BLaER1 treated with 17β-estradiol and CSF1 and Interleukin-3, amounts not matched to agents 10 nM and 100 nM (cell line): ENCODE measurements around the gene TNK2.

Source experiments
- H3K27ac ChIP-seq, 11 experiments: shearing (Covaris generic); formaldehyde crosslinking; 2 replicates each; pipeline ENCODE4 v1.8.1; 2022
- H3K27me3 ChIP-seq, 11 experiments: shearing (Covaris generic); formaldehyde crosslinking; 2 replicates each; pipeline ENCODE4 v1.8.1; 2022
- H3K36me3 ChIP-seq, 11 experiments: shearing (Covaris generic); formaldehyde crosslinking; 2 replicates each; pipeline ENCODE4 v1.8.1; 2022
- H3K4me1 ChIP-seq, 10 experiments: shearing (Covaris generic); formaldehyde crosslinking; 2 replicates each; pipeline ENCODE4 v1.8.1; 2022
- H3K4me2 ChIP-seq, 11 experiments: shearing (Covaris generic); formaldehyde crosslinking; 2 replicates each; pipeline ENCODE4 v1.8.1; 2022
- H3K4me3 ChIP-seq, 10 experiments: shearing (Covaris generic); formaldehyde crosslinking; 2 replicates each; pipeline ENCODE4 v1.8.1; 2022
- H3K9ac ChIP-seq, 11 experiments: shearing (Covaris generic); formaldehyde crosslinking; 2 replicates each; pipeline ENCODE4 v1.8.1; 2022
- H3K9me3 ChIP-seq, 11 experiments: shearing (Covaris generic); formaldehyde crosslinking; replicated peaks in 1 of 11; 2 replicates each; pipeline ENCODE4 v1.8.1; 2022
- H4K20me1 ChIP-seq, 11 experiments: shearing (Covaris generic); formaldehyde crosslinking; 2 replicates each; pipeline ENCODE4 v1.8.1; 2022
- Cebpa-rat ChIP-seq, 11 experiments: shearing (Covaris generic); IDR thresholded peaks; 2 replicates each; pipeline ENCODE4 v1.8.1; 2022

The TNK2 gene

DNA sequence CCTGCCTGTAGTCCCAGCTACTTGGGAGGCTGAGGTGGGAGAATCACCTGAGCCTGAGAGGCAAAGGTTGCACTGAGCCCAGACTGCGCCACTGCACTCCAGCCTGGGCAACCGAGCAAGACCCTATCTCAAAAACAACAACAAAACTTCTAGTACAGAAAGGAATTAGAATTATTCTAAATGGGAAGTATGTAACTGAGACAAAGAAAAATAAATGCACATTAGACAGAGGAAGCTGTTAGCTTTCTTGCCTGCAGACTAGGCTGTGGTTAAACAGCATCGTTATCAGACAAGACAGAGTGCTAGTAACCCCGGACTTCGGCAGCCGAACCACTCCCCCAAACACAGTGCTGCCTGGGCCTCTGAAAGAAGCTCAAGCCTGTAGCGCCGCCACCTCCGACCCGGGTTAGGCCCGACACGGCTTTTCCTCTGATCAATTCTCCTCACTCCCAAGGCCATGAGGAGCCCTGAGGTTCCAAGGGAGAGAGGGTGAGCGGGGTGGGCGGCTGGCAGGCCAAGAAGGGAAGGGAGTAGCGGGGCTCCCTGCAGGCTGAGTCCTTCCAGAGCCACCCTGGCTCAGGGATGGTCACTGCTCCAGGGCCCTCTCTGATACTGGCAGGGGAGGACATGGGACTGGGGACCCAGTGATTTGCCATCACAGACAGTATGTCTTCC is 51.8 kb downstream of the TNK2 start:
- H3K27ac ChIP-seq, result no peak overlapping the region
- H3K9ac ChIP-seq, result peak overlapping the region in 3 of 11 experiments; percentile 13 to 30 (median 17); a peak in 2 of 22 replicates
- H3K27me3 ChIP-seq, result peaks cover 0 to 9% (median 0%) of the 10 kb centered on the region in 11 experiments; a peak in 3 of 22 replicates
- no peak for TF ChIP-seq Cebpa-rat (IDR thresholded peaks at IDR 0.05)
- H3K4me2 ChIP-seq, result peak overlapping the region in 2 of 11 experiments; percentile 7 to 18; a peak in 2 of 22 replicates
- peaks cover 4 to 69% (median 47%) of the 10 kb centered on the region in 10 experiments; a peak in 18 of 20 replicates for H3K4me1 ChIP-seq
- H3K36me3 ChIP-seq, result no peaks in the 10 kb centered on the region
- H3K4me3 ChIP-seq, result no peak overlapping the region
- H3K9me3 ChIP-seq, result peaks cover 0 to 14% (median 8%) of the 10 kb centered on the region in 11 experiments; a peak in 8 of 22 replicates
- H4K20me1 ChIP-seq, result no peaks in the 10 kb centered on the region; a peak in 1 of 22 replicates

DNA sequence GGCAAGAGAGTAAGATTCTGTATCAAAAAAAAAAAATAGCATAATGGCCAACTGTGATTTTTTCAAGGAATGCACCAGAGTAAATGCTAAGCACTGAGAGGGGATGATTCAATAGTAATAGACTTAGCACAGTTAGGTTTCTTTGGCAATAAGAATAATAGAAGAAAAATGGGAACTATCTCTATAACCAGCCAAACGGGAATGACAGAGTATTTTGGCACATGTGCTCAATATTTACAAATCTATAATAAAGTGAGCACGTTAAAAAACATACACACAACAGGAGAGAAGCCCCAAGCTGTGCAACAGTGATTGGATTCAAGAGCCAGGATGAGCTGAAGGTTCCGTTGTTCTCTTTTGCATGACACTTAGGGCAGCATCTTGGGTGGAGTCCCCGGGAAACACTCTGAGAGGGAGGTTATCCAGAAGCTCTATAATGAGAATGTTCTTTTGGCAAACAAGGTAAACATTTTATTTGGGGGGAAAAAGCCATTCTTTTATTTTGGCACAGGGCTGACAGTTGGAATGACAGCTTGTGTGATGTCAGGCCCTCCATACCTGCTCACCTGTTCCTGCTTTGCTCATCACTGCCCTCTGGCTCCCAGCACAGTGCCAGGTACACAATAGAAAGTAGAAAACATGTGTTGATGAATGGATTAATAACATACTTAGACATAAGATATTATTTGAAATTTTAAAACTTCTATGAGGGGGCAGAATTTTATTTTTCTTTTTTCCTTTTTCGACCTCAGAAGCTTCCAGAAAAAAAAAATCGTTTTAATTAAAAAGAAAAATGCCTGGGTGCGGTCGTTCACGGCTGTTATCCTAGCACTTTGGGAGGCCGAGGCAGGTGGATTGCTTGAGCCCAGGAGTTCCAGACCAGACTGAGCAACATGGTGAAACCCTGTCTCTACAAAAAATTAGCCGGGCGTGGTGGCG is 52.6 kb downstream of the TNK2 start:
- Histone ChIP-seq H4K20me1 (no peaks in the 10 kb centered on the region; a peak in 1 of 22 replicates), H3K4me3 (no peak overlapping the region), H3K4me1 (peaks cover 4 to 70% (median 52%) of the 10 kb centered on the region in 10 experiments; a peak in 18 of 20 replicates), H3K27ac (no peak overlapping the region), H3K36me3 (no peaks in the 10 kb centered on the region), H3K9ac (no peak overlapping the region), H3K27me3 (peaks cover 0 to 13% (median 0%) of the 10 kb centered on the region in 11 experiments; a peak in 3 of 22 replicates), H3K4me2 (no peak overlapping the region), H3K9me3 (peaks cover 0 to 14% (median 8%) of the 10 kb centered on the region in 11 experiments; a peak in 8 of 22 replicates)
- TF ChIP-seq Cebpa-rat (IDR thresholded peaks at IDR 0.05), result no peak

DNA sequence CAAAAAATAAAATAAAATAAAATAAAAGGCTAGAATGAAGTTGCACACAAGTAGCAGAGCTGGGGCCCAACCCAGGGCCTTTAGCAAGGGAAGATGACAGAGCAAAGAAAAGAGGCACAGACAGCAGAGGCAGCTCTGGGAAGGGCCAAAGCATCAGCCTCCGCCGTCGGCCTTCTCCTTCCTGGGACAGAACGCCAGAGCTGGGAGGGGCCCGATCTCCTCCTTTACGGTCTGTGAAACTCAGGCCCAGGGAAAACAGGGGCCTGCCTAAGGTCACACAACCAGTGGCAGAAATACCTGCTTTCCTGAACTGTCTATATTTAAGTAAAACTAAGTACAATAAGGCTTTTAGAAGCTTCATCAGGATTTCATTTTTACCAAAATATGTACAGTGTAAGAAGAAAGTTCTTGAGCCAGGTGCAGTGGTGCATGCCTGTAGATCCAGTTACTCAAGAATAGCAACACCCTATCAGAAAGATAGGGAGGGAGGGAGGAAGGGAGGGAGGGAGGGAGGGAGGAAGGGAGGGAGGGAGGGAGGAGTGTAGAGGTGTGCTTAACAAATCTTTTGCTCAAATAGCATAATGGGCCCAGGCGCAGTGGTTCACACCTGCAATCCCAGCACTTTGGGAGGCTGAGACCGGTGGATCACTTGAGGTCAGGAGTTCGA is 53.6 kb downstream of the TNK2 start:
- no peak overlapping the region for H3K27ac ChIP-seq

DNA sequence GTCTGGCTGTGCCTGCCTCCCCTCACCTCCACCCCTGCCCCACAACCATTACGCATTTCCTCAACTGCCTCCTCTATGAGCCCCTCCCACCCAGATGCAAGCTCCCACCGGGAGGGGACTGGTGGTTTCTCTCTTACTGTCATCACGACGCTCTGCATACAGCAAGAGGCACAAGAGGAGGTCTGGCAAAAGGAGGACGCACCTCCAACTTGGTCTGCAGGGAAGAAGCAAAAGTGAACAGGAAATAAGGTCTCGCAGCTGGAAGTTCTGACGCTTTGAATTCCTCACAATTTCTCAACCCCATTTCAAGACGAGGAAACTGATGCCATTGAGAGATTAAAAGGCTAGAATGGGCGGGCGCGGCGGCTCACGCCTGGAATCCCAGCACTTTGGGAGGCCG is 54.4 kb downstream of the TNK2 start:
- Histone ChIP-seq H4K20me1 (no peaks in the 10 kb centered on the region), H3K27ac (no peak overlapping the region; a peak in 1 of 22 replicates), H3K4me1 (peaks cover 4 to 53% (median 36%) of the 10 kb centered on the region in 10 experiments; a peak in 18 of 20 replicates), H3K9me3 (peaks cover 0 to 14% (median 8%) of the 10 kb centered on the region in 11 experiments; a peak in 8 of 22 replicates), H3K9ac (no peak overlapping the region), H3K4me3 (no peak overlapping the region), H3K27me3 (peaks cover 0 to 13% (median 0%) of the 10 kb centered on the region in 11 experiments; a peak in 3 of 22 replicates), H3K4me2 (peak overlapping the region; percentile 29 to 75 (median 58); a peak in 21 of 22 replicates), H3K36me3 (no peaks in the 10 kb centered on the region)
- TF ChIP-seq Cebpa-rat (IDR thresholded peaks at IDR 0.05), result no peak

More for the DNA sequence above, 53.6 kb downstream of the TNK2 start:
- peak overlapping the region in 1 of 11 experiments; percentile 19; a peak in 1 of 22 replicates for H3K9ac ChIP-seq
- H3K9me3 ChIP-seq, result peaks cover 0 to 14% (median 8%) of the 10 kb centered on the region in 11 experiments; a peak in 8 of 22 replicates
- H3K4me1 ChIP-seq, result peaks cover 4 to 61% (median 43%) of the 10 kb centered on the region in 10 experiments; a peak in 18 of 20 replicates
- no peak overlapping the region for H3K4me3 ChIP-seq
- peaks cover 0 to 13% (median 0%) of the 10 kb centered on the region in 11 experiments; a peak in 3 of 22 replicates for H3K27me3 ChIP-seq
- TF ChIP-seq Cebpa-rat (IDR thresholded peaks at IDR 0.05), result no peak
- H4K20me1 ChIP-seq, result no peaks in the 10 kb centered on the region
- no peaks in the 10 kb centered on the region for H3K36me3 ChIP-seq
- peak overlapping the region; percentile 29 to 75 (median 54); a peak in 16 of 22 replicates for H3K4me2 ChIP-seq

DNA sequence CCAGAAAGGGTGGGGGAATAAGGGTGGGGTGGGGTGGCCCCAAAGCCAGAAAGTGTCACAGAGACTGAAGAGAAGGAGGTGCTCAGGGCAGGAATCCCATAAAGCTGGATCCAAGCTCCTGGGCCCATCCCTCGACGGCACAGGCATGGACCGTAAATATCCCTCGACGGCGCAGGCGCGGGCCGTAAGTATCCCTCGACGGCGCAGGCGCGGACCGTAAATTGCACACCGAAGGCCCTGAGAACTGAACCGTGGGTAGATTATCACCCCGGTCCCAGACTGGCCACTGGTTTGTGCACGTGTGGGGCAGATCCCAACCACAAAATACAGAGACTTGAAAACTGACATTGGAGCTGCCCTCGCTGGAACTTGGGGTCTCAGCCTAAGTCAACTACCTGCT is 55.3 kb downstream of the TNK2 start:
- H4K20me1 ChIP-seq, result no peaks in the 10 kb centered on the region
- H3K4me2 ChIP-seq, result peak overlapping the region in 4 of 11 experiments; percentile 20 to 75 (median 66); a peak in 5 of 22 replicates
- H3K27me3 ChIP-seq, result peaks cover 0 to 13% (median 0%) of the 10 kb centered on the region in 11 experiments; a peak in 3 of 22 replicates
- H3K36me3 ChIP-seq, result no peaks in the 10 kb centered on the region
- H3K4me1 ChIP-seq, result peaks cover 4 to 49% (median 35%) of the 10 kb centered on the region in 10 experiments; a peak in 18 of 20 replicates
- peaks cover 0 to 14% (median 8%) of the 10 kb centered on the region in 11 experiments; a peak in 8 of 22 replicates for H3K9me3 ChIP-seq
- H3K9ac ChIP-seq, result no peak overlapping the region
- TF ChIP-seq Cebpa-rat (IDR thresholded peaks at IDR 0.05), result no peak
- no peak overlapping the region for H3K27ac ChIP-seq
- H3K4me3 ChIP-seq, result no peak overlapping the region

DNA sequence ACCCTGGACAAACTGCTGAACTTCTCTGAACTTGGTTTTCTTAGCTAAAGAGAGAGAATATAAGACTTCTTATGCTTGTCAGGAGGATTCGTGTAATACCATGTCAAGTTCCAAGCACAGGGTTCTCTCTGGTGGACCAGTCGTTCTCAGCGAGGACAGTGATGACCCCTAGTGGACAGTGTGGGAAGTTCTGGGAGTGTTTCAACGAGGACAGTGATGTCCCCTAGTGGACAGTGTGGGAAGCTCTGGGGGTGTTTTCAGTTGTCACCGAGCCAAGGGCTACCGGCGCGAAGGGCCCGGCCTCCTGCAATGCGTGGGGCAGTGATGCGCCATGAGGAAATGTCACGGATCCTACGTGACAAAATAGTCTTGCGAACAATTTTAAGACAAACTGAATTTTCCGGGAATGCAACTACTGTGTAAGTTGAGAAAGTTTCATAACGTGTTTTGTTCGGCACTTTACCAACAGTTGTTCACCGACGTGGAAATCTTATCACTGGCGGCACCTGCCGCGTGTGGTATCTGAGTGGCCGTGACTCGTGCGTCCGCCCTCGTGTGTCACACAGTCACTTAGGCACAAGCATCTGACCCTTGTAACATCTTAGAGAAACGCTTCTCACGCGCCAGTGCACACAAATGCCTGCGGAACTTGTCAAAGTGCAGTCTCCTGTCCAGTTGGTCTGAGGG is 57.4 kb downstream of the TNK2 start:
- H3K4me1 ChIP-seq, result peaks cover 4 to 40% (median 35%) of the 10 kb centered on the region in 10 experiments; a peak in 18 of 20 replicates
- H3K36me3 ChIP-seq, result no peaks in the 10 kb centered on the region
- H3K9me3 ChIP-seq, result peaks cover 0 to 14% (median 8%) of the 10 kb centered on the region in 11 experiments; a peak in 8 of 22 replicates
- H3K4me2 ChIP-seq, result peak overlapping the region in 10 of 11 experiments; percentile 12 to 75 (median 56); a peak in 17 of 22 replicates
- no peak overlapping the region for H3K4me3 ChIP-seq
- peaks cover 0 to 13% (median 0%) of the 10 kb centered on the region in 11 experiments; a peak in 3 of 22 replicates for H3K27me3 ChIP-seq
- no peak for TF ChIP-seq Cebpa-rat (IDR thresholded peaks at IDR 0.05)
- H4K20me1 ChIP-seq, result no peaks in the 10 kb centered on the region
- no peak overlapping the region for H3K9ac ChIP-seq
- no peak overlapping the region for H3K27ac ChIP-seq

DNA sequence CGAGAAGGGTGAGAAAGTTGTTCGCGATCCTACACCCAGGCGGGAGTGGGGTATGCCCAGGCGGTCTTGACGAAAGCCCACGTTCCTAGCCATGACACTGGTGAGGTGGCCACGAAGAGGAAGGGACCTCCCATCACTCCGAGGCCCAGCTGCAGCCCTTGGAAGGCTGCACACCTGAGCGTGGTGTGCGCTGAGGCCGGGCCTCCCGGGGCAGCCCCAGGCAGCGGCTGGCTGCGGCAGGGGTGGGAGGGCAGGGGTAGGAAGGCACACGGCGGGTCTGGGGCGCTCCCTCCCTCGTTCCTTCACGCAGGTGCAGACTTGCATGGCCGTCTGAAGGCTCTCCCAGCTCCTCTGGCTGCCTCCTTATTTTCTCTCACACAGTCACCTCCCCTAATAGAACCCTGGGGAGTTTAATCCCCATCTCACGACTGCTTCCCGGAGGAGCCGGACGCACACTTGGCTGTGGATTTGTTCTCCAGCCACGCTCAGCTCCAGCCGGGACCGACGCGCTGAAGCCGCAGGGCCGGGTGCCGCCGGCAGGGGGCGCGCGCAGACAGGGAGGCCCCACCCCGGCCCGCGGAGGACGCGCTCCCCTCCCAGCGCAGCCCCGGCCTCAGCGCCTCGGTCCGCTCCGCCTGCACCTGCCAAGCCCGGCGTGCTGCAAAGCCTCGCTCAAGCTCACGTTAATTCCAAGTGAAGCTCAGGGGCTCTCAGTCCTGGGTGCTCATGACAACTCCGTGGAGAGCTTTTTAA is 58.9 kb downstream of the TNK2 start:
- no peak for TF ChIP-seq Cebpa-rat (IDR thresholded peaks at IDR 0.05)
- Histone ChIP-seq H3K4me2 (no peak overlapping the region), H3K4me3 (no peak overlapping the region), H4K20me1 (no peaks in the 10 kb centered on the region), H3K9ac (no peak overlapping the region), H3K27ac (no peak overlapping the region), H3K9me3 (peaks cover 0 to 14% (median 8%) of the 10 kb centered on the region in 11 experiments; a peak in 8 of 22 replicates), H3K27me3 (peaks cover 0 to 13% (median 0%) of the 10 kb centered on the region in 11 experiments; a peak in 3 of 22 replicates), H3K4me1 (peaks cover 4 to 36% (median 32%) of the 10 kb centered on the region in 10 experiments; a peak in 18 of 20 replicates), H3K36me3 (no peaks in the 10 kb centered on the region)
